ENCODE measurements around the gene GLTP. TPM values are rescaled to one million over a fixed set of nuclear protein-coding genes. Genes with fewer than 3 reads are reported as not detected.

Gene GLTP
- total RNA-seq, 1 experiment from 2014 or later = 15.5 TPM

DNA sequence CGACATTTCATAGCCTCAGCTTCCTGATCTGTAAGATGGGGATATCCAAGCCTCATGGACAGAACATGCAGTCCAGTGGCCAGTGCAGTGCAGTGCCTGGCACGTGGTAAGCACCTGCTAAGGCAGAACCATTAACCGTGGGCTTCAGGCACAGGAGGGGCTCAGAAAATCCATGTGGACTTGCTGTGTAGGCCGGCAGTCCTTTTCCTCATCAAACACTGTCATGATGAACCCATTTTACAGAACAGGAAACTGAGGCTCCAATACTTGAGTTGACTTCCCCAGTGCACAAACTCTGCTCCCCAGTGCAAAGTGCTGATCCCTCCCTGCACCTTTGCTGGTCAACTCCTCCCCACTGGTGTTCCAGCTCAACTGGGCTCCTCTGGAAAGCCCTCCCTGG lies 65.1 kb downstream of the GLTP start:
- no peak for DNase-seq
- Histone ChIP-seq H3K56ac (ENCODE audit: insufficient read length, low read depth, low read length) (no peak overlapping the region), H3K14ac (ENCODE audit: insufficient read depth, low read length) (no peak overlapping the region), H3K18ac (ENCODE audit: insufficient read length, low read depth, low read length) (no peak overlapping the region), H3K79me1 (ENCODE audit: insufficient read depth, low read depth, low read length, poor library complexity, severe bottlenecking) (no peaks in the 10 kb centered on the region), H3K9me3 (ENCODE audit: control insufficient read depth, low read depth, low read length) (no peaks in the 10 kb centered on the region), H3K4ac (ENCODE audit: low read depth, low read length) (no peak overlapping the region), H2BK12ac (ENCODE audit: insufficient read length, low read depth, low read length) (no peak overlapping the region), H3T11ph (ENCODE audit: low read length) (no peak overlapping the region), H3K23ac (ENCODE audit: insufficient read length, low read depth, low read length) (no peak overlapping the region), H3K79me2 (ENCODE audit: insufficient read depth, low read length) (no peaks in the 10 kb centered on the region), H2AK5ac (ENCODE audit: insufficient read length, low read length) (no peak overlapping the region), H4K20me1 (ENCODE audit: control insufficient read depth, insufficient read depth, insufficient read length) (no peaks in the 10 kb centered on the region), H3K4me2 (ENCODE audit: insufficient read depth, insufficient read length, low read length) (no peak overlapping the region), H2BK5ac (ENCODE audit: insufficient read length, low read length) (no peak overlapping the region), H4K91ac (ENCODE audit: insufficient read length, low read depth, low read length) (no peak overlapping the region), H2AFZ (ENCODE audit: low read length) (no peak overlapping the region), H2BK20ac (ENCODE audit: low read depth, low read length, poor library complexity, severe bottlenecking) (no peak overlapping the region), H4K8ac (replicated peaks; ENCODE audit: insufficient read length, low read depth, low read length) (no peak overlapping the region), H3K4me1 (ENCODE audit: insufficient read depth, low read length) (no peaks in the 10 kb centered on the region), H4K5ac (ENCODE audit: insufficient read length, low read depth, low read length) (no peak overlapping the region), H3K27me3 (ENCODE audit: insufficient read depth, low read length) (no peaks in the 10 kb centered on the region), H3K23me2 (ENCODE audit: insufficient read length, low read depth, low read length, poor library complexity, severe bottlenecking) (no peaks in the 10 kb centered on the region), H2BK15ac (ENCODE audit: low read depth, low read length) (no peak overlapping the region), H3K27ac (ENCODE audit: insufficient read length, low read depth, low read length) (no peak overlapping the region), H3K9ac (ENCODE audit: extremely low read depth, insufficient read length, low read length) (no peak overlapping the region), H2BK120ac (ENCODE audit: low read depth, low read length, poor library complexity, severe bottlenecking) (no peak overlapping the region)
- TF ChIP-seq, protein P1, sequence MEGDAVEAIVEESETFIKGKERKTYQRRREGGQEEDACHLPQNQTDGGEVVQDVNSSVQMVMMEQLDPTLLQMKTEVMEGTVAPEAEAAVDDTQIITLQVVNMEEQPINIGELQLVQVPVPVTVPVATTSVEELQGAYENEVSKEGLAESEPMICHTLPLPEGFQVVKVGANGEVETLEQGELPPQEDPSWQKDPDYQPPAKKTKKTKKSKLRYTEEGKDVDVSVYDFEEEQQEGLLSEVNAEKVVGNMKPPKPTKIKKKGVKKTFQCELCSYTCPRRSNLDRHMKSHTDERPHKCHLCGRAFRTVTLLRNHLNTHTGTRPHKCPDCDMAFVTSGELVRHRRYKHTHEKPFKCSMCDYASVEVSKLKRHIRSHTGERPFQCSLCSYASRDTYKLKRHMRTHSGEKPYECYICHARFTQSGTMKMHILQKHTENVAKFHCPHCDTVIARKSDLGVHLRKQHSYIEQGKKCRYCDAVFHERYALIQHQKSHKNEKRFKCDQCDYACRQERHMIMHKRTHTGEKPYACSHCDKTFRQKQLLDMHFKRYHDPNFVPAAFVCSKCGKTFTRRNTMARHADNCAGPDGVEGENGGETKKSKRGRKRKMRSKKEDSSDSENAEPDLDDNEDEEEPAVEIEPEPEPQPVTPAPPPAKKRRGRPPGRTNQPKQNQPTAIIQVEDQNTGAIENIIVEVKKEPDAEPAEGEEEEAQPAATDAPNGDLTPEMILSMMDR (conservative IDR thresholded peaks at IDR 0.05) = no peak
- WGBS (ENCODE audit: extremely low coverage, insufficient read length, low lambda C conversion rate) = no CpG with 5 or more reads among the region's 4 CpGs
- H3K36me3 Mint-ChIP-seq (ENCODE audit: insufficient read depth in 1 of 3, low read depth in 3 of 3) = no peaks in the 10 kb centered on the region; a peak in 1 of 7 replicates
- H3K4me3 Mint-ChIP-seq = no peak overlapping the region
- no peak overlapping the region for H3K27ac Mint-ChIP-seq
- no peaks in the 10 kb centered on the region for H3K27me3 Mint-ChIP-seq (ENCODE audit: low read depth)
- no peaks in the 10 kb centered on the region for H3K9me3 Mint-ChIP-seq
- peaks cover 4 to 7% of the 10 kb centered on the region in 2 experiments; a peak in 3 of 4 replicates for H3K4me1 Mint-ChIP-seq

Data from H9 (cell line).